ENCODE data around the gene RAB11FIP4. TPM values are rescaled to one million over a fixed set of nuclear protein-coding genes. Genes with fewer than 3 reads are reported as not detected.

The RAB11FIP4 gene
- total RNA-seq, 1 donor from 2014 or later = 2.7 TPM

DNA sequence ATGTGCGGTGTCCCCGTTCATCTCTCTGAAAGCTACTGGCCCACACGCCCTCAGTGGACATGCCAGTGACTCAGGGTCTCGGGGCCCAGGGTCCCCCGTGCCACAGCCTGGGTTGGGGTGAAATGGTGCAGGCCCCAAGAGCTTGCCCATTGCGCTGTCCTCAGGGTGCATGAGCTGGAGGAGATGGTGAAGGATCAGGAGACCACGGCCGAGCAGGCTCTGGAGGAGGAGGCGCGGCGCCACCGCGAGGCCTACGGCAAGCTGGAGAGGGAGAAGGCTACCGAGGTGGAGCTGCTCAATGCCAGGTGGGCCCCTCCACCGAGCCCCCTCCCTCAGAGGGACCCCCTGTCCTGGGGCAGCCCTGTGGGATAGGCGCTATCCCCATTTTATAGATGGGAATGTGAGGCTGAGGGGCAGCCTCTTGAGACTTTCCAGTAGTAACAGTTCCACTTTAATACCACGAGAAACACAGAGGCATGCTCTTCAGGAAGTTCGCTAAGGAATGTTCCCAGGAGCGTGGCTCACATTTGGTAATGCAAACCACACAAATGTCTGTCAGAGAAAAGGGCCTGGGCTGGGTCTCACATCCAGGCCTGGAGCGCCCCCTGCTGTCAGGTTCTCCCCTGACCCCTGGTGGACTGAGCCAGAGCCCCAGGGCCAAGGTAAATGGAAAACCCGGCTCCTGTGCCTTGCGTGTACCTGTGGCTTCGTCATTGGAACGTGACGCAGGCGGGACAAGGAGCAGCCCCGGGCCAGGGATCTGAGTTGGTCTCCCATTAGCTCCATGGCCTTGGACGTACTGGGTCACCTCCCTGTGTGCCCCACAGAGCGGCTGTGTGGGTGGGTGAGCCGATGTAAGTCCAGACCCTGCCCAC, 133.7 kb downstream of the RAB11FIP4 start:
- DNase-seq = peak; percentile 87

DNA sequence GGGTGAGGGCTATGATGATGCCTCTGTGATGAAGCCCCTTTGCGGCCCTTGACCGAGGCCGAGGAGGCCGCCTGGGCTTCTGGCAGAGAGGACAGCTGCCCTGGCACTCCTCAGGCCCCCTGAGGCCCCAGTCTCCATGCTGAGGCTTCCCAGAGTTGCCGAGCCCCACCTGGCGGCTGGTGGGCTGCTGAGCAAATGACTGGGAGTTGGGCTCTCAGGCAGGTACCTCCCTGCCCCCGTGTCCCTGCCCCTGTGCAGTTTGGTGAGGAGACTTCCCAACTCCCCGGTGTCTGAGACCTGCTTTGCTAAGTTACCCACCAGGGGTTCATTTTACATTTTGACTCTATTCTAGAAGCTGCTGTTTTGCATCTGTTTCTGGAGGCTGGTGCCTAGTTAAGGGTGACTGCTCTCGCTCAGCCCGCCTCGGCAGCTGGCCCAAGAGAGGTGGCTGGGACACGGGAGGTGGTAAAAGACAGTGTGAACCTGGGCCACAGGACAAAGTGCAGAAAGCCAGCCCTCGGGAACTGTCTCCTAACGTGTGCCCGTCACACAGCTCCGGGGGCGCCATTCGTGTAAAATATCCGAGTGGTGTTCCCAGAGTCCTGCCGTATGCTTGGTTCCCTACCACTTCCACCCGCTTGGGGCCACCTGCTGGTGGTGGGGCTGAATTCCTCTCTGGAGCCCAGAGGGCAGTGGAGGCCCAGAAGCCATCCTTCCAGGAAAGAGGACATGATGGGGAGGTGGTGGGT, 134.5 kb downstream of the RAB11FIP4 start:
- DNase-seq = no peak

DNA sequence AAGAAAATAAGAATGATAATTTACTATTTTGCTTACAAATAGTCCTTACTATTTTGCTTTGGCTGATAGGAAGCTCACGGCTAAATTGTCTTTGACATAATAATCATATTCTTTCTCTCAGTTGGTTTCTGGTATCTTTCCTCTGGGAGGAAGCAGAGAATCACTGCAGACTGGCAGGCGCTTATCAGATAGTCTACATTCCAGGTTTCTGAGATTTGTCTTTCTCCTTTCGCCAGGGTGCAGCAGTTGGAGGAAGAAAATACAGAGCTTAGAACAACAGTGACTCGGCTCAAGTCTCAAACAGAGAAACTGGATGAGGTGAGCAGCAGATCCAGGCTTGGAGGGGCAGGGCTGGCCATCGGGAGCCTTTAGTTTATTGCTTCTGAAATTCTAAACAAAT, 136.1 kb downstream of the RAB11FIP4 start:
- no peak for DNase-seq

DNA sequence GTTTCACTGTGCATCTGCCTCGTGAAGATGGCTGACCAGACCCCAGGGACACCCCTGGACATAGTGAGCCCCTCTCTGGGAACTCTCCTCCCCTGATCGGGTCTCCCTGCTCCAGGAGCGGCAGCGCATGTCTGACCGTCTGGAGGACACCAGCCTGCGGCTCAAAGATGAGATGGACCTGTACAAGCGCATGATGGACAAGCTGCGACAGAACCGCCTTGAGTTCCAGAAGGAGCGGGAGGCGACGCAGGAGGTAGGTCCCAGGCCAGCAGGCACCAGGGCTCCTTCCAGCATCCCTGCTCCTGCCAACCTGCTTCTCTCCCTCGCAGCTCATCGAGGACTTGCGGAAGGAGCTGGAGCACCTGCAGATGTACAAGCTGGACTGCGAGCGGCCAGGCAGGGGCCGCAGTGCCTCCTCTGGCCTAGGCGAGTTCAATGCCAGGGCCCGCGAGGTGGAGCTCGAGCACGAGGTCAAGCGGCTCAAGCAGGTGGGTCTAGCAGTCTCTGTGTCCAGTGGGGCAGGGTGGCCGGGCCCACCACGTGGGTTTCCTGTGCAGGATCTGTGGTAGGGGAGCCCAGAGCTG, 136.9 kb downstream of the RAB11FIP4 start:
- DNase-seq = no peak

DNA sequence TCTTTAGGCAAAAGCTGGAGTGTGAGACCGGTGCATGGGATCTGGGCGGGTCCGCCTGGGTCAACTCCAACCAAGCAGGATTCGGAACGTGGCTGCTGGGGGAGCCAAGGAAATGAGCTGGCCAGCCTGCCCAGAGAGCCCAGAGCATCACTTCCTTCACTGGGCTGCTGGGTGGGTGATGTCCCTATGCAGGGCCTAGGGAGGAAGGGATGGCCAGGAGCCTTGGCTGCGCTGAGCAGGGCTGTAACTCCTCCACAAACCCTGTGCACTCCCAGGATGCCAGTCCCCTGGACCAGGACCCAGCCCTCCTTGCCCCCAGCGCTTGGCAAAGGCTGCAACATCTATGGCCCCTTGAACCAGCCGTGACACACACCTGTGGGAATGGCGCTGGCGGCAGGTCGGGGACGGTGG, 138.4 kb downstream of the RAB11FIP4 start:
- DNase-seq = no peak

DNA sequence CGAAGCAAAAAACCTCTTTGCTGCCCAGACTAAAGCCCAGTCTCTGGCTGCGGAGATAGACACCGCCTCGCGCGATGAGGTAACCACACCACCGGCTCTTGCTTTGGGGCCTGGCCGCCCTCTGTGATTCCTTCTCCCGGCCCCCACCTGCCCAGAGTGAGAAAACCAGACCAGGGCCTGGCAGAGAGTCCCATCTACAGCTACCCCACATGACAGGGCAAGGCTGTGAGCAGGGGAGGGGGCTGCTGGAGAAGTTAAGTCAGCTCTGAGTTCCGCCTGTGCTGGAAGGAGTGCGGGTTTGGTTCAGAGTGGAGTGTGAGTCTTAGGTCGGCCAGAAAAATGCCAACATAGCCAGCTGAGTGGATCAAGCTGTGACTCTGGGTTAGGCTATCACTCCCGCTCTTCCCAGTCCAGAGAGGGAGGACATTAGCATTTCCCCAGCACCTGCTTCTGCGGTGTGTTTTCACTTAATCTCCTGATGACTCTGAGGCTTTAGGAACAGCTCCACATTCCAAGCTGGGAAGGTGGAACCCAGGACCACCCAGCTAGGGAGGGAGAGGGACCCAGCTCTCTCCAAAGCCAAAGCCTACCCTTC, 139.0 kb downstream of the RAB11FIP4 start:
- DNase-seq = peak; percentile 56

DNA sequence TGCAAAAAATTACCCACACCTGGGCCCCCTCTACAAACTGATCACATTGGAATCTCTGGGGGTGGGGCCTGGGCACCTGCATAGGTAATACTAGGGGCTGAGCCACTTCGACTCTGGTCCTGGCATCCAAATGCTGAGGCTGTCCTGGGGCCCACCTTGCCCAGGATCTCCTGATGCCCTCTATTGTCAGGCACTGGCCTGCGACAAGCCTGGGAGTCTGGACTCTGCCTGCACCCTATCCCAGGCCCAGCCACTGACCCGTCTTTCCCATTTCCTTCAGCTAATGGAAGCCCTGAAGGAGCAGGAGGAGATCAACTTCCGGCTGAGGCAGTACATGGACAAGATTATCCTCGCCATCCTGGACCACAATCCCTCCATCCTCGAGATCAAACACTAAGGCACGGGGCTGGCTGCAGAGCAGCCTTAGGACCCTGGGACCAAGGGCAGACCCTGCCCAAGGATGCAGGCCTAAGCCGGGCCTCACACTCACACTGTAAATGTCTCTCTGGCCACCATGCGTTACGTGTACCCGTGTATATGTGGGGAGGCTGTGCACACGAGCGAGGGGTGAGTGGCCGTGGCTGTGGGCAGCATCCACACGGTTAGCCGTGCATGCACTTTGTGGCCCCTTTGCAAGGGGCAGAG, 140.0 kb downstream of the RAB11FIP4 start:
- DNase-seq = no peak

DNA sequence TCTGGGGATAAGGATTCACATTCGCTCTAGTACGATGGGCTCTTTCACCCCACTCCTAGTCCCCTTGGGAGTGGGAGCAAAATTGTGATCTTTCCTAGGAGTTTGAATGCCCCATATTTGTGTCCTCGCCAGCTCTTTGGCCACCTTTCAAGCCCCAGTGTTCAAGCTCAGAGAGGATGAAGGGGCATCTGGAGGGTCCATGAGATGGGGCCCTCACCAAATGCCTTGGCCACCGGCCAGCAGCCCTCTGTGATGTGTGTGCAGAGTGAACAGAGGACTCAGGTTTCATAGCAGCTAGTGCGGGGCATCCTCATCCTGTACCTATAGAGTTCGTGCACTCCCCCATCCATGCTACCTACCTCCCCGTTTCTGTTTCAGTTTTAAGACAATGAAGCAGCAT, 140.6 kb downstream of the RAB11FIP4 start:
- no peak for DNase-seq

DNA sequence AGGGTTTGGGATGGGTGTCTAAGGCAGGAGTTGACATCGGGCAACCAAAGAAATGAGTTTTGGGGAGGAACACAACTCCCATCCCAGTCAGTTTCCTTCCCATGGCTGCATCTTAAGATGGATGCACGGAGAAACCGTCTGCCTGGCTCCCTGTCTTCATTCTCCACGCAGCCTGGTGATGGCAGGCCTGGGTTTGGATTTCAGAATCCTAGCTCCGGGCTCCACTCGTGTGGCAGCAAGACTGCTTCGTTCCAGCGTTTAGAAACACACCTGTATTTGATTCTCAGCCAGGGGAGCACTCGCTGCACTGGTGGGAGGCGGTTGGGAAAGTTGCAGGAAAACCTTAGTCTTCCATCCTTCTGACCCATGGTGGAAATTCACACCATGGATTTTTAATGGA, 141.1 kb downstream of the RAB11FIP4 start:
- no peak for DNase-seq

DNA sequence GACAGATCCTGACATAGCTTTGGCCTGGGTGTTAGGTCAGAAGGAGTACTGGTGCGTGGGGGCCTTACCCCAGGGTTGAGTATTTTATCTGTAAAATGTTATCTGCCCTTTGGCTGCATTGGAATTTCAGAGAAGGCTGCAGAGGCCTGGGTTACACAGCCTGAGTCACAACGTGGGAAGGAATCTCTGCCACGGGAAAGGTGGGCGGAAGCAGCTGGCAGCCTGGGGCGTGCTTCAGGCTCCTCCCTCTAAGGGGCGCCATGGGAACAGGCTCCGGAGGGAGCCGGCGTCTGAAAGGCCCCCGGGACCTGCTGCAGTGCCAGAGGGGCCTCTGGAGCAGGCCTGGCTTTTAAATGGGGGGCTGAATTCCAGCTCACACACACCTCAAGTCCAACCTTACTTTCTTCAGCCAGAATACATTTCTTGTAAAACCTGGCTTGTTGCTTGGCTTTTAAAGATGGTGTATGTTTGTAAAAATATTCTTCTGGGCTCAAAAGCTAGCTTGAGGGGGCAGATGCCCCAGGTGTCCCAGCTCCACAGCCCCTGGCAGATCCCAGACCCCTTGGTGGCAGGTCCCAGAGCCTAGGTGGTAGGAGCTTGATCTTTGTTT, 142.2 kb downstream of the RAB11FIP4 start:
- peak; percentile 14 for DNase-seq

DNA sequence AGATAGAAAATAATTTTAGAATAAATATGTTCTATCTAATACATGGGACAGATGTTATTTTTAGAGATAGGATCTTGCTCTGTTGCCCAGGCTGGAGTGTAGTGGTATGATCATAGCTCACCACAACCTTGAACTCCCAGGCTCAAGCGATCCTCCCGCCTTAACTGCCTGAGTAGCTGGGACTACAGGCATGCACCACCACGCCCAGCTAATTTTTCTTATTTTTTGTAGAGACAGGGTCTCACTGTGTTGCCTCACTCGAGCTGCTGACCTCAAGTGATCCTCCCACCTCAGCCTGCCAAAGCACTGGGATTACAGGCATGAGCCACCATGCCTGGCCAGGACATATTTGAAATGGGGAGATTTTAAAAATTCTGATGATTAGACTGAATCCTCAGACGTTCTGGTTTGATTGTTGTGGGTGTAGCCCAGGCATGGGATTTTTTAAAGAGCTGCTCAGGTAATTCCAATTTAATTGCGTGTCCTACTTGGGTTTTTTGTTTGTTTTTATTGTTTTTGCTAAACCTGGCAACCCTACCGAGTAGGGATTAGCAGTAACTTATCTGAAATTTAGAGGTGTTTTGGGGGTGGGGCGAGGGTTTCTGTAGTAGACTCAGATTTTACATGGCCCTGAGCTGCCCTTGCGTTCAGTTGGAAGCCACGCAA, 142.9 kb downstream of the RAB11FIP4 start:
- no peak for DNase-seq

DNA sequence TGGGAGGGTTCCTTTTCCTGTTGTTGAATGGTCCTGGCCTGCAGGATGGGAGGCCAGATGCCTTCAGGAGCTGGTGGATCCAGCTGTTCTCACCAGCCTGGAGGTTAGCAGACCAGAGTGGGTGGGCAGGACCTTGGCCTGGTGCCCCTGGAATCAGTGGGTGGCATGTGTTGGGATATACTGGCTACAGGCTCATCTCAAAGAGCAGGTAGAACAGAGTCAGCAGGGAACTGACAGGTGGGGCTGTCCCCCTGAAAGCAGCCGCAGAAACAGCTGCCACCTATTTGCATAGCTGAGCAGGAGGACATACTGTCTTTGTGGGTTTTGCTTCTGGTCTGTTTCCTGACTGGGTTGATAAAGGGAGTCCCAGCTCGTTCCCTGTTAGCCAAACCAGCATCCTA, 144.1 kb downstream of the RAB11FIP4 start:
- DNase-seq = no peak

DNA sequence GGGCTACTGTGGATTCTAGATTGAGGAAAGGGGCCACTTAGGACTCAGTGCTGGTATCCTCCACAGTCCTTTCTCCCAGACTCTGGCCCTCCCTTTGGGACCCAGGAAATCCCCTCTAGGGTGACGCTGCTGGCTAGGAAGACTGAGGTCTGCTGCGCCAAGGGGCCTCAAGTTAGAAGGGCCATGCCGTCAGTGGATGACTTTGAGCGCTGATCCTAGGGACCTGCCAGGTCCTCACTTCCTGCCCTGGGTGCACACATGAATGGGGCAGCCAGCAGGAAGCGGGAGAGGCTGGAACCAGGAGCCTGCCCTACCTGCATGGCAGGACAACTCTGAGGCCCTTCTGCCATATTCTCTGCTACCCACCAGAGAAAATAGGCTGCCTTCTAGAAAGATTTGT, 145.0 kb downstream of the RAB11FIP4 start:
- DNase-seq = no peak

DNA sequence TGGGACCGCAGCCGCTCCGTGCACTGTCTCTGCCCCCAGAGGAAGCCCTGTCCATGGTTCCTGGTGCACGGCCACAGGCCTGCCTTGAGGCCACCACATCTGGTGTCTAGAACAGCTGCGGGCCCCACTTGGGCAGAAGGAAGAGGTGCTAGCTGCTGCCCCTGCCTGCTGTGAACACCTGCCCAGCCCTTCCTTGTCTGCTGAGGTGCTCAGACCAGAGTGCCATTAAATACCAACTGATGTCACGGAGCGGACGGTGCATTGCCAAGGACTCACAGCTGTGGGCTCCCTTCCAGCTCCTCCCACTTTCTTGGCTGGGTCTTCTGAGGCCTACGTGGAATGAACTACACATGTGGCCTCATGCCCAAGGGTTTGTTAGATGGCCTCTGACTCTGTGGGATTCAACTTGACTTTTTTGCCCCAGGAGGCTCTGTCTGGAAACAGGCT, 146.1 kb downstream of the RAB11FIP4 start:
- DNase-seq = peak; percentile 40

DNA sequence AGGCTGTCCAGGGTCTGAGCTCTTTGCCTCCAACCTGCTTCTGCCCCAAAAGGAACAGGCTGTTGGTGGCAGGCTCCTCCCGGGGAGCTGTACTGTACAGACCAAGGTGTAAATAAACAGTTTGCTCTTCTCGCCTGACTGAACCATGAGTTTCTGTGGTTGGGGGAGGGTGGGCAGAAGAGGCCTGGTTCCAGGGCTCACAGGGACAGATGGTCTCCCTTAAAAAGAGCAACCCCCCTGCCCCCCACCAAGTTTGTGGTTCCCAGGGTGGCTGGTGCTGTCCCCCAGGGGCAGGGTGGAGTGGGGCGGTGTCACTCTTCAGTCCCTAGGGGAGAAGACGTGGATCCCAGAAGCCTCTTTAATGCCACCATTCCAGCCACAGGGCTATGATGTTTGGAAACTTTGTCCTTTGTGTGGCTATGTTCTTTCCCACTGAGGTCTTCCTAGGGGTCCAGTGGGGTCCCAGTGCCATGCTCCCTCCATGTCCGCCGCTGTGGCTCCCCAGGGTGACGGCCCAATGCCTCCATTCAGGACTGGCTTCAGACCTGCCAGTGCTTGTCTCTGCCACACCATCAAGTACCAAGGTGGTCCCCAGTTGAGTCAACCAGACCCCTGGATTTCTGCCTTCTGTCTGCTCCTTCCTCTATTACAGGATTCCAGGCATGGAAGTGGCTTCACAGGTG, 146.7 kb downstream of the RAB11FIP4 start:
- no peak for DNase-seq

DNA sequence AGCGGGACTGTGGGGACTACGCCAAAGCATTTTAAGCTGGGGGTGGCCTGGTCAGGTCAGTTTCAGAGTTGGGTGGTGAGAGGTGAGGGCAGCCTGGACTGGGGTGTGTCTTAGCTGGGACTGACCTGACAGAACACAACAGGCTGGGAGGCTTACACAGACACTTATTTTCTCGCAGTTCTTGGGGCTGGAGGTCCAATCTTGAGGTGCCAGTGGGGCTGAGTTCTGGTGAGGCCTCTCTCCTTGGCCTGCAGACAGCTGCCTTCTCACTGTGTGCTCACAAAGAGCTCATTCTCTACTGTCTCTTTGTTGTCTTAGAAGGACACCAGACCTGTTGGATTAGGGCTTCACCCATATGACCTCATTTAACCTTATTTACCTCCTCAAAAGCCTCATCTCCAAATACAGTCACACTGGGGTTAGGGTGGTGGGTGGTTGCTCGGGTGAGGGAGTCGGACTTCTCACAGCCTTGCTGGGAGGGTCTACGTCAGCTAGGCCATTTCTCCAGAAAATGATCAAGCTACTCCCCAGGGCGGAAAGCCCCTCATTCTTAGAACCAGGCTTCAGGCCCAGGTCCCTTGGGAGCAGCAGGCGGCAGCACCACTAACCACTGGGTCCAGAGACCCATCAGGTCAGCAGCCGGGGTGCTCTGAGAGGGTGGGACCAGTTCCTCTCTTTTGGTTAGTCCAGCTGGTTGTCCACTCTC, 149.3 kb downstream of the RAB11FIP4 start:
- DNase-seq = no peak

DNA sequence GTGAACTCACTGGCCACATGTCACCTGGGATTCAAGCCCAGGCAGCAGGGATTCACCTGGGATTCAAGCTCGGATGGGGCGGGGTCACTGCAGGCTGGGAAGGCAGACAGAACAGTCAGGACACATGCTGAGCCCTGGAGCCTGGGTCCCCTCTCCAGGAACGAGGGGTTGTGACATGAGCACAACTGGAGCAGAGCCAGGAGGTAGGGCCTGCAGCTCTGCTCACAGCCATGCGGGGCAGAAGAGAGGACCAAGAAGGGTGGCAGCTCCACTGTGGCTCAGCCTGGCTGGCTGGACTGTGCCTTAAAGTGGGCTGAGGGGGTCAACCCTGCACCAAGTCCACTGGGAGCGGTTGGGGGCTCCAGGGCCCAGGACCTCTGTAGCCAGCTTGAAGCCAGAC, 150.1 kb downstream of the RAB11FIP4 start:
- peak; percentile 10 for DNase-seq

DNA sequence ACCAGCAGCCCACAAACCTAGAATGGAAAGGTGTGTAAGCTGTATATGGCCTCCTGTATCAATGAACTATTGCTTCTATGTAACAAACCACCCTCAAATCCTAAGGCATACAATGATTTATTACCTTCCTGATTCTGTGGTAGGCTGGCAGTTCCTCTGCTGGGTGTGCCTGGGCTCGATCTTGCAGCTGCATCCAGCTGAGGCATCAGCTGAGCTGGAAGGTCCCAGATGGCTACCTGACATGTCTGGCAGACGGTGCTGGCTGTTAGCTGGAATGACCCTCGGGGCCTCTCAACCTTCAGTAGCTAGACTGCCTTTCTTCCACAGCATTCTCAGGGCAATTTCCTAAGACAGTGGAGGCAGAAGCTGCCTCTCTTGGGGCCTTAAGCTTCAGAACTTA, 152.7 kb downstream of the RAB11FIP4 start:
- DNase-seq = no peak

DNA sequence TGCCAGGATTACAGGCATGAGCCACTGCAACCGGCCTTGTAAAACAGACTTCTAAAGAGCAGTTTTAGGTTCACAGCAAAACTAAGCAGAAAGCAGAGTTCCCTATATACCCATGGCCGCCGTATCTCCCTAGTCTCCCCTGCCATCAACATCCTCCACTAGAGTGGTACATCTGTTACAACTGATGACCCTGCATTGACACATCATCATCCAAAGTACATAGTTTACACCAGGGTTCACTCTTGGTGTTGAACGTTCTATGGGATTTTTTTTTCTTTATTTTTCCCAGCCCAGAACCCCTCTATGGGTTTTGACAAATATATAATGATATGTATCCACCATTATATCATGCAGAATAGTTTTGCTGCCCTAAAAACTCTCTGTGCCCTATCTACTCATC, 155.2 kb downstream of the RAB11FIP4 start:
- DNase-seq = no peak

DNA sequence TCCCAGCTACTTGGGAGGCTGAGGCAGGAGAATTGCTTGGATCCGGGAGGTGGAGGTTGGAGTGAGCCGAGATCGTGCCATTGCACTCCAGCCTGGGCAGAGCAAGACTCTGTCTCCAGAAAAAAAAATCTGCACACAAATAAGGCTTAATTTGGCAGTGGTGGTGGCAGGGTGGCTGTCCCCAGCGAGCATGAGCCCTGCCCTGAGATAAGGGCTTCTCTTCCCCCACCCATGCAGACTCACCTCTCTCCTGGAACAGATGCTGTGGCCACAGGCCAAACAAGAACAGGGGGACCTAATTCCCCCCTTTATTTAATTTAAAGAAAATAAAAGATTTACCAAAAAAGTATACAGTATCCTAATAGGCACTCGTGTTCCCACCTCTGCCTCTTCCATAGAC, 157.2 kb downstream of the RAB11FIP4 start:
- DNase-seq = no peak
